Spleen (tissue), 7 donors: ENCODE measurements around the gene S1PR2.

Source experiments
- CTCF ChIP-seq, 11 experiments: fragments of 200-600 bp in 7 of 11; fragments of 450-650 bp in 4 of 11; sonication (generic) in 4 of 11; IDR thresholded peaks in 8 of 11; conservative IDR thresholded peaks in 3 of 11; 1 replicate in 7 of 11; 2 replicates in 4 of 11; pipeline versions ENCODE4 v1.4.0 to v1.8.0; 2016 to 2021; ENCODE audit warnings: antibody characterized with exemption in 11 of 11, inconsistent platforms in 4 of 11, mild to moderate bottlenecking in 1 of 11
- POLR2A ChIP-seq, 3 donors: fragments of 450-650 bp; IDR thresholded peaks; one replicate each; pipeline ENCODE4 v1.5.1; 2017; ENCODE audit warnings: antibody characterized with exemption in 3 of 3, mild to moderate bottlenecking in 1 of 3
- POLR2AphosphoS5 ChIP-seq, 3 donors: sonication (generic); formaldehyde crosslinking; IDR thresholded peaks; one replicate each; pipeline ENCODE4 v1.5.1; 2017; ENCODE audit warnings: antibody characterized with exemption in 3 of 3
- donor health status: DM: no; HTN: no; CAD: no; lungs with moderate emphysema.
- donor health status: DM: no; HTN: no; CAD: no.
- donor health status: DM: no; HTN: no; CAD: no.

- TF ChIP-seq CTCF (IDR thresholded peaks at IDR 0.05 in 8 of 11, conservative IDR thresholded peaks at IDR 0.05 in 3 of 11), result no peak
- no peak for TF ChIP-seq POLR2A (IDR thresholded peaks at IDR 0.05)
- TF ChIP-seq POLR2AphosphoS5 (IDR thresholded peaks at IDR 0.05), result no peak
These were observed 7.1 kb upstream of the S1PR2 start for GRCh38 chr19:10238172-10238783.
